Measurements from ENCODE around the gene NLGN1. TPM values are rescaled to one million over a fixed set of nuclear protein-coding genes. Genes with fewer than 3 reads are reported as not detected.

NLGN1 gene
- total RNA-seq, 1 experiment from 2014 or later = 5.2 TPM

DNA sequence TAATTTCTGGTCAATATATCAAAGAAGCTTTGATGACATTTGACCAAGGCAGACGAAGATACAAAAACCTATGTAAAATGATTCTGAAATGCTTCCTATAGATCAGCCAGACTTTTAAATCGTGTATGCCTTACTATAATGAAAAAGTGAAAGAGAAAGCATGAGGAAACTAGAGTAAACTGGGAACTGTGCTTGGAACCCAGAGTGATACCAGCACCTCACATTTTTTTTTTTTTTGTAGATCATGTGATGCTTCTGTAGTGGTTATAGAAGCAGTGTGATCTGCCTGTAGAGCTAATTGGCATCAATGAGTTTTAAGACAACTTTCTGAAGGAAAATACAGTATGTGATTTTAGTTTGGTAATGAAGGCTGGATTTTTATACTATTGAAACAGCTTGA lies 150.7 kb downstream of the NLGN1 start:
- no peaks in the 10 kb centered on the region for H3K9me3 ChIP-seq (ENCODE audit: control insufficient read depth, low read depth, low read length)
- no peak overlapping the region for H2BK12ac ChIP-seq (ENCODE audit: insufficient read length, low read depth, low read length)
- H3K4me1 ChIP-seq (ENCODE audit: insufficient read depth, low read length) = no peaks in the 10 kb centered on the region; the same call in 1 of the 2 replicates
- H3K18ac ChIP-seq (ENCODE audit: insufficient read length, low read depth, low read length) = no peak overlapping the region
- no peak overlapping the region for H2AFZ ChIP-seq (ENCODE audit: low read length)
- TF ChIP-seq, protein P1, sequence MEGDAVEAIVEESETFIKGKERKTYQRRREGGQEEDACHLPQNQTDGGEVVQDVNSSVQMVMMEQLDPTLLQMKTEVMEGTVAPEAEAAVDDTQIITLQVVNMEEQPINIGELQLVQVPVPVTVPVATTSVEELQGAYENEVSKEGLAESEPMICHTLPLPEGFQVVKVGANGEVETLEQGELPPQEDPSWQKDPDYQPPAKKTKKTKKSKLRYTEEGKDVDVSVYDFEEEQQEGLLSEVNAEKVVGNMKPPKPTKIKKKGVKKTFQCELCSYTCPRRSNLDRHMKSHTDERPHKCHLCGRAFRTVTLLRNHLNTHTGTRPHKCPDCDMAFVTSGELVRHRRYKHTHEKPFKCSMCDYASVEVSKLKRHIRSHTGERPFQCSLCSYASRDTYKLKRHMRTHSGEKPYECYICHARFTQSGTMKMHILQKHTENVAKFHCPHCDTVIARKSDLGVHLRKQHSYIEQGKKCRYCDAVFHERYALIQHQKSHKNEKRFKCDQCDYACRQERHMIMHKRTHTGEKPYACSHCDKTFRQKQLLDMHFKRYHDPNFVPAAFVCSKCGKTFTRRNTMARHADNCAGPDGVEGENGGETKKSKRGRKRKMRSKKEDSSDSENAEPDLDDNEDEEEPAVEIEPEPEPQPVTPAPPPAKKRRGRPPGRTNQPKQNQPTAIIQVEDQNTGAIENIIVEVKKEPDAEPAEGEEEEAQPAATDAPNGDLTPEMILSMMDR (conservative IDR thresholded peaks at IDR 0.05) = no peak
- no peak overlapping the region for H4K5ac ChIP-seq (ENCODE audit: insufficient read length, low read depth, low read length)
- H3K27me3 ChIP-seq (ENCODE audit: insufficient read depth, low read length) = no peaks in the 10 kb centered on the region
- no peak overlapping the region for H2AK5ac ChIP-seq (ENCODE audit: insufficient read length, low read length)
- no peak overlapping the region for H3K9ac ChIP-seq (ENCODE audit: extremely low read depth, insufficient read length, low read length)
- DNase-seq = no peak
- no peaks in the 10 kb centered on the region for H3K23me2 ChIP-seq (ENCODE audit: insufficient read length, low read depth, low read length, poor library complexity, severe bottlenecking)
- no peak overlapping the region for H2BK15ac ChIP-seq (ENCODE audit: low read depth, low read length)
- H3K27ac Mint-ChIP-seq = no peak overlapping the region
- no peak overlapping the region for H3K23ac ChIP-seq (ENCODE audit: insufficient read length, low read depth, low read length)
- no CpG with 5 or more reads among the region's 2 CpGs for WGBS (ENCODE audit: extremely low coverage, insufficient read length, low lambda C conversion rate)
- no peak overlapping the region for H3K4ac ChIP-seq (ENCODE audit: low read depth, low read length)
- H3K79me1 ChIP-seq (ENCODE audit: insufficient read depth, low read depth, low read length, poor library complexity, severe bottlenecking) = no peaks in the 10 kb centered on the region
- H3K4me1 Mint-ChIP-seq = peaks cover 0 to 5% of the 10 kb centered on the region in 2 experiments; a peak in 2 of 4 replicates
- no peaks in the 10 kb centered on the region for H3K9me3 Mint-ChIP-seq
- no peak overlapping the region for H2BK20ac ChIP-seq (ENCODE audit: low read depth, low read length, poor library complexity, severe bottlenecking)
- no peak overlapping the region for H4K91ac ChIP-seq (ENCODE audit: insufficient read length, low read depth, low read length)
- H2BK120ac ChIP-seq (ENCODE audit: low read depth, low read length, poor library complexity, severe bottlenecking) = no peak overlapping the region
- H3K79me2 ChIP-seq (ENCODE audit: insufficient read depth, low read length) = no peaks in the 10 kb centered on the region
- no peak overlapping the region for H3K4me2 ChIP-seq (ENCODE audit: insufficient read depth, insufficient read length, low read length)
- no peak overlapping the region for H3T11ph ChIP-seq (ENCODE audit: low read length)
- no peak overlapping the region for H3K56ac ChIP-seq (ENCODE audit: insufficient read length, low read depth, low read length)
- H3K27me3 Mint-ChIP-seq (ENCODE audit: low read depth) = no peaks in the 10 kb centered on the region
- H4K20me1 ChIP-seq (ENCODE audit: control insufficient read depth, insufficient read depth, insufficient read length) = no peaks in the 10 kb centered on the region
- H3K36me3 Mint-ChIP-seq (ENCODE audit: insufficient read depth in 1 of 3, low read depth in 3 of 3) = no peaks in the 10 kb centered on the region
- no peak overlapping the region for H4K8ac ChIP-seq (replicated peaks; ENCODE audit: insufficient read length, low read depth, low read length)
- no peak overlapping the region for H3K14ac ChIP-seq (ENCODE audit: insufficient read depth, low read length)
- H3K27ac ChIP-seq (ENCODE audit: insufficient read length, low read depth, low read length) = no peak overlapping the region
- H3K4me3 Mint-ChIP-seq = no peak overlapping the region
- no peak overlapping the region for H2BK5ac ChIP-seq (ENCODE audit: insufficient read length, low read length)

Data from H9 (cell line).